Thyroid gland (tissue), 4 donors: Measurements from ENCODE around the gene PLCB4. TPM values are rescaled to one million over a fixed set of nuclear protein-coding genes. Genes with fewer than 3 reads are reported as not detected.
"Not testable (repeated sequence)": the region's sequence is repeated elsewhere in the genome, so short reads cannot be mapped to it uniquely, and the experiment has no call there.

ENCODE experiments used
- DNase-seq, 2 donors: peaks; one replicate each; pipeline ENCODE4 v3.0.0-alpha.2; 2019
- H3K27ac ChIP-seq, 3 donors: fragments of 200-600 bp; sonication (generic); 1 replicate in 2 of 3; 2 replicates in 1 of 3; pipeline ENCODE4 v1.5.1; 2016 to 2019; ENCODE audit warnings: mild to moderate bottlenecking in 1 of 3, moderate library complexity in 1 of 3
- H3K27me3 ChIP-seq: fragments of 200-600 bp; sonication (generic); one replicate; pipeline ENCODE4 v1.5.1; 2019
- H3K36me3 ChIP-seq, 2 donors: fragments of 200-600 bp; sonication (generic); one replicate each; pipeline ENCODE4 v1.5.1; 2016 to 2019
- H3K4me1 ChIP-seq, 2 donors: fragments of 200-600 bp; sonication (generic); one replicate each; pipeline ENCODE4 v1.5.1; 2017 to 2019
- H3K4me3 ChIP-seq, 3 donors: fragments of 200-600 bp; sonication (generic); replicated peaks in 1 of 3; 1 replicate in 2 of 3; 2 replicates in 1 of 3; pipeline ENCODE4 v1.5.1; 2016; ENCODE audit warnings: mild to moderate bottlenecking in 1 of 3
- H3K9me3 ChIP-seq: fragments of 200-600 bp; sonication (generic); one replicate; pipeline ENCODE4 v1.5.1; 2017
- POLR2A ChIP-seq, 2 donors: fragments of 450-650 bp; IDR thresholded peaks; one replicate each; pipeline ENCODE4 v1.6.1; 2017; ENCODE audit warnings: antibody characterized with exemption in 2 of 2, mild to moderate bottlenecking in 2 of 2, moderate library complexity in 1 of 2
- WGBS, 2 donors: methylation state at CpG; one replicate each; pipeline ENCODE4 v1.1.5; 2017; 5-methylcytosine and 5-hydroxymethylcytosine counted together
- intact Hi-C: fragments of 100-400 bp; cut with DNase I; formaldehyde crosslinking; loops from one replicate; pipeline ENCODE4 v1.15.1; 2023
- total RNA-seq, 4 donors: library from RNA; depleted of rRNA; stranded (reverse); fragments of >200 nt; gene quantifications; one replicate each; pipeline ENCODE4 v1.2.3, GENCODE V29; 2016
- TF ChIP-seq, protein P1 (sequence below), 6 experiments: fragments of 200-600 bp in 3 of 6; fragments of 450-650 bp in 3 of 6; sonication (generic) in 3 of 6; IDR thresholded peaks; one replicate each; pipeline ENCODE4 v1.5.1; 2016 to 2019; ENCODE audit warnings: antibody characterized with exemption in 6 of 6, mild to moderate bottlenecking in 2 of 6, inconsistent platforms in 1 of 6, moderate library complexity in 1 of 6

The PLCB4 gene
- total RNA-seq, 4 donors from 2014 or later, result 50.9 to 77.9 (median 67.9) TPM

- TF ChIP-seq, protein P1, sequence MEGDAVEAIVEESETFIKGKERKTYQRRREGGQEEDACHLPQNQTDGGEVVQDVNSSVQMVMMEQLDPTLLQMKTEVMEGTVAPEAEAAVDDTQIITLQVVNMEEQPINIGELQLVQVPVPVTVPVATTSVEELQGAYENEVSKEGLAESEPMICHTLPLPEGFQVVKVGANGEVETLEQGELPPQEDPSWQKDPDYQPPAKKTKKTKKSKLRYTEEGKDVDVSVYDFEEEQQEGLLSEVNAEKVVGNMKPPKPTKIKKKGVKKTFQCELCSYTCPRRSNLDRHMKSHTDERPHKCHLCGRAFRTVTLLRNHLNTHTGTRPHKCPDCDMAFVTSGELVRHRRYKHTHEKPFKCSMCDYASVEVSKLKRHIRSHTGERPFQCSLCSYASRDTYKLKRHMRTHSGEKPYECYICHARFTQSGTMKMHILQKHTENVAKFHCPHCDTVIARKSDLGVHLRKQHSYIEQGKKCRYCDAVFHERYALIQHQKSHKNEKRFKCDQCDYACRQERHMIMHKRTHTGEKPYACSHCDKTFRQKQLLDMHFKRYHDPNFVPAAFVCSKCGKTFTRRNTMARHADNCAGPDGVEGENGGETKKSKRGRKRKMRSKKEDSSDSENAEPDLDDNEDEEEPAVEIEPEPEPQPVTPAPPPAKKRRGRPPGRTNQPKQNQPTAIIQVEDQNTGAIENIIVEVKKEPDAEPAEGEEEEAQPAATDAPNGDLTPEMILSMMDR (IDR thresholded peaks at IDR 0.05), result no peak
- no peak for TF ChIP-seq POLR2A (IDR thresholded peaks at IDR 0.05)
- no peaks in the 10 kb centered on the region for H3K9me3 ChIP-seq
- H3K36me3 ChIP-seq, result no peaks in the 10 kb centered on the region
- H3K4me3 ChIP-seq, result no peak overlapping the region
- H3K27ac ChIP-seq, result peak overlapping the region; percentile 33 to 66 (median 64)
- H3K4me1 ChIP-seq, result peaks cover 36 to 45% of the 10 kb centered on the region in 2 donors
- 22 to 31% methylated on average over 1 of the region's 1 CpG for WGBS, 2 donors
- H3K27me3 ChIP-seq, result no peaks in the 10 kb centered on the region
- intact Hi-C loops, result no loop called here
- no peak for DNase-seq
Observed at GRCh38 chr20:9375221-9375681, 306.4 kb downstream of the PLCB4 start.

DNA sequence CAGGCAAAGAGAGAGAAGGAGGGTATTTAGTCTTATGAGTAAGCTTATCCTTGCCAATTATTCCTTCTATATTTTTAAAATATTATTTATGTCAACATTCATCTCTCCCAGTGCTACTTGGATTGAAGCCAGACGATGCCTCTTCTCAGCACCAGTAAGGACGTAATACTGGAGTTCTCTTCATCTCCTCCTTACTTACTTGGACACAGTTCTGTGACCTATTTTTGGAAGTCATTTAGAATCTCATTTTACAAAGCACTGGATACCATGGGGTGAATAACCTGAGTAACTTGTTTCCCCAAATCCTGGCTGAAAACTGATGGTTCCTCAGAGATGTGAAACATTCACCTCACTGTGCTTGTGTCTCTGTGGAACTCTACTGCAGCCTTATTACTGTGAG, 308.1 kb downstream of the PLCB4 start:
- no peaks in the 10 kb centered on the region for H3K9me3 ChIP-seq
- 39 to 52% methylated on average over 2 of the region's 2 CpGs for WGBS, 2 donors
- no peaks in the 10 kb centered on the region for H3K36me3 ChIP-seq
- peak overlapping the region in 1 of 3 donors; percentile 10 for H3K27ac ChIP-seq
- TF ChIP-seq, protein P1 (IDR thresholded peaks at IDR 0.05), result no peak
- no peak for TF ChIP-seq POLR2A (IDR thresholded peaks at IDR 0.05)
- H3K27me3 ChIP-seq, result no peaks in the 10 kb centered on the region
- peaks cover 36 to 45% of the 10 kb centered on the region in 2 donors for H3K4me1 ChIP-seq
- intact Hi-C loops, result no loop called here
- DNase-seq, result no peak
- H3K4me3 ChIP-seq, result no peak overlapping the region

DNA sequence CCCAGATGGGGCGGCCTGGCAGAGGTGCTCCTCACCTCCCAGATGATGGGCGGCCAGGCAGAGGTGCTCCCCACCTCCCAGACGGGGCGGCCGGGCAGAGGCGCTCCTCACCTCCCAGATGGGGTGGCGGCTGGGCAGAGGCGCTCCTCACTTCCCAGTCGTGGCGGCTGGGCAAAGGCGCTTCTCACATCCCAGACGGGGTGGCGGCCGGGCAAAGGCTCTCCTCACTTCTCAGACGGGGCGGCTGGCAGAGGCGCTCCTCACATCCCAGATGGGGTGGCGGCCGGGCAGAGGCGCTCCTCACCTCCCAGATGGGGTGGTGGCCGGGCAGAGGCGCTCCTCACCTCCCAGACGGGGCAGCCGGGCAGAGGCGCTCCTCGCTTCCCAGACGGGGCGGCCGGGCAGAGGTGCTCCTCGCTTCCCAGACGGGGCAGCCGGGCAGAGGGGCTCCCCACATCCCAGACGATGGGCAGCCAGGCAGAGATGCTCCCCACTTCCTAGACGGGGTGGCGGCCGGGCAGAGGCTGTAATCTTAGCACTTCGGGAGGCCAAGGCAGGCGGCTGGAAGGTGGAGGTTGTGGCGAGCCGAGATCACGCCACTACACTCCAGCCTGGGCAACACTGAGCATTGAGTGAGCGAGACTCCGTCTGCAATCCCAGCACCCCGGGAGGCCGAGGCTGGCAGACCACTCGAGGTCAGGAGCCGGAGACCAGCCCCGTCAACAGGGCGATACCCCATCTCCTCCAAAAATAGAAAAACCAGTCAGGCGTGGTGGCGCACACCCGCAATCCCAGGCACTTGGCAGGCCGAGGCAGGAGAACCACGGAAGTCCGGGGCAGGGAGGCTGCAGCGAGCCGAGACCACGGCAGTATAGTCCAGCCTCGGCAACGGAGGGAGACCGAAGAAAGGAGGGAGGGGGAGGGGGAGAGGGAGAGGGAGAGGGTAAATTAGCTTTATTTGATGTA, 316.7 kb downstream of the PLCB4 start:
- intact Hi-C loops, H3K36me3 ChIP-seq, H3K27me3 ChIP-seq, DNase-seq, H3K4me3 ChIP-seq, H3K27ac ChIP-seq, H3K9me3 ChIP-seq: not testable (repeated sequence)
- peaks cover 18% of the 10 kb centered on the region in 2 donors for H3K4me1 ChIP-seq
- WGBS, 2 donors, result 93 to 95% methylated on average over 47 to 56 of the region's 61 CpGs

- DNase-seq, result no peak
- Histone ChIP-seq H3K27me3 (no peaks in the 10 kb centered on the region), H3K9me3 (no peaks in the 10 kb centered on the region), H3K27ac (no peak overlapping the region), H3K4me3 (no peak overlapping the region), H3K36me3 (no peaks in the 10 kb centered on the region), H3K4me1 (peaks cover 43% of the 10 kb centered on the region in 2 donors)
- intact Hi-C loops, result no loop called here
- TF ChIP-seq, protein P1 (IDR thresholded peaks at IDR 0.05), result no peak
- TF ChIP-seq POLR2A (IDR thresholded peaks at IDR 0.05), result no peak
- WGBS, 2 donors, result 96 to 97% methylated on average over 8 of the region's 8 CpGs
Observed at GRCh38 chr20:9388160-9388812, 319.4 kb downstream of the PLCB4 start.

DNA sequence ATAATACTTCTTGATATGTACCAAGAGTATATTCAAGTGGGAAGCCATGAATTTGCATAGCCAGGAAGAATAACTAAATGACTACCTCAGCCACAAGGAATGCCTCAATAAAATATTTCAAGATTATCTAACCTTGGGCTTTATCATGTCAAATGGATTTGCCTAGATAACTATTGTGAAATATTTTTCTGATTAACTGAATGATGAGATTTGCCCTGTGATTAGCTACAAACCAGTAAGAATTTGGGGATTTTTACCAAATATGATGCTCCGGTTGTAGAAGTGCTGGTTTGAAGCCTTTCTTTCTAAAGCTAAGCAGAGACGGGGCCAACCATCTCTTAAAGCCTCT, 319.9 kb downstream of the PLCB4 start:
- intact Hi-C loops, result no loop called here

More for the DNA sequence above, 319.9 kb downstream of the PLCB4 start:
- Histone ChIP-seq H3K4me3 (no peak overlapping the region), H3K36me3 (no peaks in the 10 kb centered on the region), H3K27me3 (no peaks in the 10 kb centered on the region), H3K4me1 (peaks cover 43% of the 10 kb centered on the region in 2 donors), H3K9me3 (no peaks in the 10 kb centered on the region), H3K27ac (no peak overlapping the region)
- 93 to 98% methylated on average over 2 of the region's 2 CpGs for WGBS, 2 donors
- DNase-seq, result no peak
- TF ChIP-seq, protein P1 (IDR thresholded peaks at IDR 0.05), result no peak
- no peak for TF ChIP-seq POLR2A (IDR thresholded peaks at IDR 0.05)
